H9 (cell line): Measurements from ENCODE around the gene APLF. TPM values are rescaled to one million over a fixed set of nuclear protein-coding genes. Genes with fewer than 3 reads are reported as not detected.

ENCODE experiments used
- DNase-seq: peaks from one replicate; pipeline ENCODE4 v3.0.0-alpha.2; 2017
- H2AFZ ChIP-seq: one replicate; pipeline ENCODE4 v1.6.1; 2013; ENCODE audit warnings: mild to moderate bottlenecking, low read length, control low read depth, moderate library complexity
- H2AK5ac ChIP-seq: 2 replicates; pipeline ENCODE4 v1.6.1; 2013; ENCODE audit warnings: low read length, control low read depth, mixed read lengths; ENCODE audit not compliant: insufficient read length
- H2BK120ac ChIP-seq: one replicate; pipeline ENCODE4 v1.6.1; 2013; ENCODE audit warnings: low read depth, mild to moderate bottlenecking, low read length, control low read depth, inconsistent platforms; ENCODE audit not compliant: poor library complexity, severe bottlenecking
- H2BK12ac ChIP-seq: 2 replicates; pipeline ENCODE4 v1.6.1; 2013; ENCODE audit warnings: low read length, control low read depth, mixed read lengths, low read depth; ENCODE audit not compliant: insufficient read length
- H2BK15ac ChIP-seq: 2 replicates; pipeline ENCODE4 v1.6.1; 2013; ENCODE audit warnings: low read depth, low read length, control low read depth
- H2BK20ac ChIP-seq: one replicate; pipeline ENCODE4 v1.6.1; 2013; ENCODE audit warnings: low read depth, mild to moderate bottlenecking, low read length, control low read depth, inconsistent platforms; ENCODE audit not compliant: poor library complexity, severe bottlenecking
- H2BK5ac ChIP-seq: 2 replicates; pipeline ENCODE4 v1.6.1; 2013; ENCODE audit warnings: low read length, control low read depth, mixed read lengths; ENCODE audit not compliant: insufficient read length
- H3K14ac ChIP-seq: 2 replicates; pipeline ENCODE4 v1.6.1; 2013; ENCODE audit warnings: low read length, control low read depth; ENCODE audit not compliant: insufficient read depth
- H3K18ac ChIP-seq: 2 replicates; pipeline ENCODE4 v1.6.1; 2013; ENCODE audit warnings: low read depth, mild to moderate bottlenecking, mixed read lengths, low read length, control low read depth; ENCODE audit not compliant: insufficient read length
- H3K23ac ChIP-seq: 2 replicates; pipeline ENCODE4 v1.6.1; 2013; ENCODE audit warnings: low read length, control low read depth, mixed read lengths, low read depth; ENCODE audit not compliant: insufficient read length
- H3K23me2 ChIP-seq: 2 replicates; pipeline ENCODE4 v1.6.1; 2013; ENCODE audit warnings: low read depth, mild to moderate bottlenecking, mixed read lengths, low read length, control low read depth; ENCODE audit not compliant: insufficient read length, poor library complexity, severe bottlenecking
- H3K27ac ChIP-seq: 2 replicates; pipeline ENCODE4 v1.5.1; 2013; ENCODE audit warnings: low read length, control low read depth, mixed read lengths, low read depth; ENCODE audit not compliant: insufficient read length
- H3K27me3 ChIP-seq: 2 replicates; pipeline ENCODE4 v1.6.1; 2013; ENCODE audit warnings: low read length, control low read depth, inconsistent platforms; ENCODE audit not compliant: insufficient read depth
- H3K4ac ChIP-seq: 2 replicates; pipeline ENCODE4 v1.6.1; 2013; ENCODE audit warnings: low read depth, mild to moderate bottlenecking, control low read depth, inconsistent platforms, low read length, moderate library complexity
- H3K4me1 ChIP-seq: 2 replicates; pipeline ENCODE4 v1.6.1; 2013; ENCODE audit warnings: low read length, control low read depth, inconsistent platforms; ENCODE audit not compliant: insufficient read depth
- H3K4me2 ChIP-seq: 2 replicates; pipeline ENCODE4 v1.6.1; 2013; ENCODE audit warnings: low read length, control low read depth, mixed read lengths; ENCODE audit not compliant: insufficient read length, insufficient read depth
- H3K56ac ChIP-seq: 2 replicates; pipeline ENCODE4 v1.6.1; 2013; ENCODE audit warnings: low read depth, mild to moderate bottlenecking, mixed read lengths, low read length, control low read depth; ENCODE audit not compliant: insufficient read length
- H3K79me1 ChIP-seq: 2 replicates; pipeline ENCODE4 v1.6.1; 2013; ENCODE audit warnings: low read depth, mild to moderate bottlenecking, moderate library complexity, low read length, control low read depth, inconsistent platforms; ENCODE audit not compliant: insufficient read depth, poor library complexity, severe bottlenecking
- H3K79me2 ChIP-seq: 2 replicates; pipeline ENCODE4 v1.6.1; 2013; ENCODE audit warnings: low read length, control low read depth, inconsistent platforms; ENCODE audit not compliant: insufficient read depth
- H3K9ac ChIP-seq: 2 replicates; pipeline ENCODE4 v1.6.1; 2013; ENCODE audit warnings: low read length, control low read depth, mixed read lengths; ENCODE audit not compliant: insufficient read length; ENCODE audit errors: extremely low read depth
- H3K9me3 ChIP-seq: one replicate; pipeline ENCODE4 v1.6.1; 2013; ENCODE audit warnings: low read depth, low read length, inconsistent platforms; ENCODE audit not compliant: control insufficient read depth
- H3T11ph ChIP-seq: one replicate; pipeline ENCODE4 v1.6.1; 2013; ENCODE audit warnings: mild to moderate bottlenecking, low read length, control low read depth, inconsistent platforms
- H4K20me1 ChIP-seq: one replicate; pipeline ENCODE4 v1.6.1; 2013; ENCODE audit not compliant: control insufficient read depth, insufficient read length, insufficient read depth
- H4K5ac ChIP-seq: 2 replicates; pipeline ENCODE4 v1.6.1; 2013; ENCODE audit warnings: low read depth, mild to moderate bottlenecking, mixed read lengths, low read length, control low read depth; ENCODE audit not compliant: insufficient read length
- H4K8ac ChIP-seq: replicated peaks from 2 replicates; pipeline ENCODE4 v1.6.1; 2013; ENCODE audit warnings: low read length, control low read depth, mixed read lengths, low read depth; ENCODE audit not compliant: insufficient read length
- H4K91ac ChIP-seq: 2 replicates; pipeline ENCODE4 v1.6.1; 2013; ENCODE audit warnings: low read depth, mild to moderate bottlenecking, moderate library complexity, mixed read lengths, low read length, control low read depth; ENCODE audit not compliant: insufficient read length
- H3K27ac Mint-ChIP-seq, 3 experiments: 2 replicates in 2 of 3; 3 replicates in 1 of 3; pipeline ENCODE4 v1.8.0; 2020 to 2021; ENCODE audit warnings: mixed read lengths in 3 of 3, mild to moderate bottlenecking in 1 of 3, moderate library complexity in 1 of 3
- H3K27me3 Mint-ChIP-seq: 2 replicates; pipeline ENCODE4 v1.8.0; 2021; ENCODE audit warnings: low read depth, mild to moderate bottlenecking, moderate library complexity, mixed read lengths
- H3K36me3 Mint-ChIP-seq, 3 experiments: 2 replicates in 2 of 3; 3 replicates in 1 of 3; pipeline ENCODE4 v1.8.0; 2020 to 2021; ENCODE audit warnings: low read depth in 3 of 3, mixed read lengths in 3 of 3; ENCODE audit not compliant: insufficient read depth in 1 of 3
- H3K4me1 Mint-ChIP-seq, 2 experiments: 2 replicates each; pipeline ENCODE4 v1.8.0; 2020; ENCODE audit warnings: mixed read lengths in 2 of 2
- H3K4me3 Mint-ChIP-seq, 2 experiments: 2 replicates in 1 of 2; 3 replicates in 1 of 2; pipeline ENCODE4 v1.8.0; 2020 to 2021; ENCODE audit warnings: mild to moderate bottlenecking in 2 of 2, mixed read lengths in 2 of 2, moderate library complexity in 1 of 2
- H3K9me3 Mint-ChIP-seq, 2 experiments: 2 replicates in 1 of 2; 3 replicates in 1 of 2; pipeline ENCODE4 v1.8.0; 2020; ENCODE audit warnings: mild to moderate bottlenecking in 2 of 2, mixed read lengths in 2 of 2, moderate library complexity in 1 of 2
- WGBS: extraction: QIAGEN DNeasy Blood & Tissue Kit; methylation state at CpG from one replicate; pipeline ENCODE4 v1.1.7; 2013; ENCODE audit warnings: missing lambda C conversion rate, low lambda C conversion rate, mixed read lengths; ENCODE audit not compliant: insufficient read length; ENCODE audit errors: extremely low coverage; 5-methylcytosine and 5-hydroxymethylcytosine counted together
- total RNA-seq: library from RNA; stranded (reverse); gene quantifications from 2 replicates; pipeline ENCODE4 v1.2.1, GENCODE V29; 2021
- TF ChIP-seq, protein P1 (sequence below): fragments of 200-600 bp; sonication (generic); conservative IDR thresholded peaks from 3 replicates; pipeline ENCODE4 v1.8.0; 2021; ENCODE audit warnings: antibody characterized with exemption, mild to moderate bottlenecking

The APLF gene
- total RNA-seq, 1 experiment from 2014 or later = 3.7 TPM

DNA sequence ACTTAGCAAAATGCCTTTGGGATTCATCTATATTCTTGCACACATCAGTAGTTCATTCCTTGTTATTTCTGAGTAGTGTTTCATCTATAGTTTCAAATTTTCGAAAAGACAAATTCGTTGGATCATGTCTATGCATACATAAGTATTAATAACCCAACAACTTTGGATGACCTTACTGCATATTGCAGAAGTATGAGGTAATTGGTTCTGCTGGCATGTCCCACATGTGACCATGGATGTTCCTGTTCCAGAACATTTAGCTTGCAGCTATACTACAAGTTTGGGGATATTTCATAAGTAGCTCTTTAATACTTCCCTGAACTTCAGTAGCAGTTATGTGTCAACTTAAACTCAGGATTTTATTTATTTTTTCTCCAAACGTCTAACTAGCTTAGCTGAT lies 44.9 kb downstream of the APLF start:
- H4K5ac ChIP-seq = no peak overlapping the region
- no peak overlapping the region for H3K4ac ChIP-seq
- H2AK5ac ChIP-seq = no peak overlapping the region
- no peaks in the 10 kb centered on the region for H3K27me3 Mint-ChIP-seq
- H3K4me2 ChIP-seq = no peak overlapping the region
- H3K56ac ChIP-seq = no peak overlapping the region
- no peak overlapping the region for H4K91ac ChIP-seq
- H3K4me1 Mint-ChIP-seq = no peaks in the 10 kb centered on the region
- no peaks in the 10 kb centered on the region for H4K20me1 ChIP-seq
- no peak overlapping the region for H3K27ac ChIP-seq
- H3K23me2 ChIP-seq = no peaks in the 10 kb centered on the region
- no peak overlapping the region for H4K8ac ChIP-seq
- no peak overlapping the region for H2BK12ac ChIP-seq
- no peak overlapping the region for H2BK5ac ChIP-seq
- H2AFZ ChIP-seq = no peak overlapping the region
- no peak overlapping the region for H3K23ac ChIP-seq
- no peak overlapping the region for H3K4me3 Mint-ChIP-seq
- H3K27ac Mint-ChIP-seq = no peak overlapping the region
- peaks cover 0 to 4% of the 10 kb centered on the region in 2 experiments; a peak in 1 of 5 replicates for H3K9me3 Mint-ChIP-seq
- no peak overlapping the region for H3T11ph ChIP-seq
- no peaks in the 10 kb centered on the region for H3K79me1 ChIP-seq
- no peak overlapping the region for H2BK15ac ChIP-seq
- H3K9ac ChIP-seq = no peak overlapping the region
- H3K36me3 Mint-ChIP-seq = peaks cover 1 to 7% (median 6%) of the 10 kb centered on the region in 3 experiments; a peak in 4 of 7 replicates
- TF ChIP-seq, protein P1, sequence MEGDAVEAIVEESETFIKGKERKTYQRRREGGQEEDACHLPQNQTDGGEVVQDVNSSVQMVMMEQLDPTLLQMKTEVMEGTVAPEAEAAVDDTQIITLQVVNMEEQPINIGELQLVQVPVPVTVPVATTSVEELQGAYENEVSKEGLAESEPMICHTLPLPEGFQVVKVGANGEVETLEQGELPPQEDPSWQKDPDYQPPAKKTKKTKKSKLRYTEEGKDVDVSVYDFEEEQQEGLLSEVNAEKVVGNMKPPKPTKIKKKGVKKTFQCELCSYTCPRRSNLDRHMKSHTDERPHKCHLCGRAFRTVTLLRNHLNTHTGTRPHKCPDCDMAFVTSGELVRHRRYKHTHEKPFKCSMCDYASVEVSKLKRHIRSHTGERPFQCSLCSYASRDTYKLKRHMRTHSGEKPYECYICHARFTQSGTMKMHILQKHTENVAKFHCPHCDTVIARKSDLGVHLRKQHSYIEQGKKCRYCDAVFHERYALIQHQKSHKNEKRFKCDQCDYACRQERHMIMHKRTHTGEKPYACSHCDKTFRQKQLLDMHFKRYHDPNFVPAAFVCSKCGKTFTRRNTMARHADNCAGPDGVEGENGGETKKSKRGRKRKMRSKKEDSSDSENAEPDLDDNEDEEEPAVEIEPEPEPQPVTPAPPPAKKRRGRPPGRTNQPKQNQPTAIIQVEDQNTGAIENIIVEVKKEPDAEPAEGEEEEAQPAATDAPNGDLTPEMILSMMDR = no peak
- H3K4me1 ChIP-seq = no peaks in the 10 kb centered on the region
- no peak overlapping the region for H2BK20ac ChIP-seq
- no CpG with 5 or more reads among the region's 3 CpGs for WGBS
- no peaks in the 10 kb centered on the region for H3K9me3 ChIP-seq
- H2BK120ac ChIP-seq = no peak overlapping the region
- H3K18ac ChIP-seq = no peak overlapping the region
- no peak overlapping the region for H3K14ac ChIP-seq
- H3K79me2 ChIP-seq = no peaks in the 10 kb centered on the region
- DNase-seq = no peak
- no peaks in the 10 kb centered on the region for H3K27me3 ChIP-seq
